A673 (cell line): ENCODE data around the gene PRRC2B. TPM values are rescaled to one million over a fixed set of nuclear protein-coding genes. Genes with fewer than 3 reads are reported as not detected.

Experiments used
- BruUV-seq: library from RNA; stranded (reverse); fragments of 400-500 nt; replicated peaks from 2 replicates; lab custom pipeline; 2021; lab: Mats Ljungman, UMichigan
- CTCF ChIA-PET: fragments of 300-600 bp; sonication (Branson Sonifier 250); formaldehyde crosslinking; loops from one replicate; lab custom pipeline; 2022; ENCODE audit warnings: antibody characterized with exemption; lab: Charles Lee
- POLR2A ChIA-PET: fragments of 300-600 bp; sonication (Branson Sonifier 250); formaldehyde crosslinking; loops from one replicate; lab custom pipeline; 2022; ENCODE audit warnings: antibody characterized with exemption; ENCODE audit not compliant: low non-redundant PET; lab: Charles Lee
- DNase-seq: peaks from one replicate; pipeline ENCODE4 v3.0.0-alpha.2; 2015; ENCODE audit warnings: low spot score
- H3K27ac ChIP-seq: fragments of 200-600 bp; sonication (generic); 2 replicates; pipeline ENCODE4 v1.5.1; 2016; ENCODE audit warnings: mixed run types, low read depth, mild to moderate bottlenecking, mixed read lengths, antibody characterized with exemption, low read length; ENCODE audit not compliant: poor library complexity, severe bottlenecking
- H3K27me3 ChIP-seq: fragments of 200-600 bp; sonication (generic); replicated peaks from 2 replicates; pipeline ENCODE4 v1.6.1; 2017; ENCODE audit warnings: mixed run types, low read depth, mild to moderate bottlenecking, mixed read lengths, antibody characterized with exemption, low read length; ENCODE audit not compliant: insufficient read depth, poor library complexity
- H3K36me3 ChIP-seq: fragments of 200-600 bp; sonication (generic); 2 replicates; pipeline ENCODE4 v1.6.1; 2016; ENCODE audit warnings: mixed run types, mild to moderate bottlenecking, mixed read lengths, antibody characterized with exemption, low read length; ENCODE audit not compliant: insufficient read depth, poor library complexity, severe bottlenecking
- H3K4me1 ChIP-seq: fragments of 200-600 bp; sonication (generic); 2 replicates; pipeline ENCODE4 v1.6.1; 2017; ENCODE audit warnings: mixed run types, mild to moderate bottlenecking, mixed read lengths, antibody characterized with exemption, low read length; ENCODE audit not compliant: insufficient read depth, poor library complexity, severe bottlenecking
- H3K4me3 ChIP-seq: fragments of 200-600 bp; sonication (generic); 2 replicates; pipeline ENCODE4 v1.5.1; 2016; ENCODE audit warnings: low read depth, mixed run types, mild to moderate bottlenecking, mixed read lengths, low read length; ENCODE audit not compliant: poor library complexity, severe bottlenecking
- H3K9me3 ChIP-seq: fragments of 200-600 bp; sonication (generic); 2 replicates; pipeline ENCODE4 v1.6.1; 2016; ENCODE audit warnings: mixed run types, low read depth, mild to moderate bottlenecking, mixed read lengths, antibody characterized with exemption, low read length; ENCODE audit not compliant: poor library complexity, severe bottlenecking
- EZH2 ChIP-seq: fragments of 200-600 bp; sonication (generic); IDR thresholded peaks from 2 replicates; pipeline ENCODE4 v1.6.1; 2017; ENCODE audit warnings: borderline replicate concordance, low read depth, mild to moderate bottlenecking, mixed read lengths, antibody characterized with exemption, low read length; ENCODE audit not compliant: poor library complexity, severe bottlenecking
- intact Hi-C: fragments of 100-400 bp; cut with micrococcal nuclease; formaldehyde crosslinking; loops from one replicate; pipeline ENCODE4 v1.10.0; 2022; ENCODE audit not compliant: unreplicated experiment
- total RNA-seq: library from RNA; stranded (reverse); gene quantifications from 2 replicates; pipeline ENCODE4 v1.2.3, GENCODE V29; 2021
- TF ChIP-seq, protein P1 (sequence below): fragments of 300-800, 200-600 bp; sonication (generic); conservative IDR thresholded peaks from 2 replicates; pipeline ENCODE4 v1.5.1; 2017; ENCODE audit warnings: low read depth, mild to moderate bottlenecking, antibody characterized with exemption, low read length, moderate library complexity, mixed read lengths

Gene PRRC2B
- total RNA-seq, 1 experiment from 2014 or later, result 317 TPM

- CTCF ChIA-PET, result no interaction called here
- no peaks in the 10 kb centered on the region for H3K4me1 ChIP-seq
- TF ChIP-seq EZH2, result no peak
- TF ChIP-seq, protein P1, sequence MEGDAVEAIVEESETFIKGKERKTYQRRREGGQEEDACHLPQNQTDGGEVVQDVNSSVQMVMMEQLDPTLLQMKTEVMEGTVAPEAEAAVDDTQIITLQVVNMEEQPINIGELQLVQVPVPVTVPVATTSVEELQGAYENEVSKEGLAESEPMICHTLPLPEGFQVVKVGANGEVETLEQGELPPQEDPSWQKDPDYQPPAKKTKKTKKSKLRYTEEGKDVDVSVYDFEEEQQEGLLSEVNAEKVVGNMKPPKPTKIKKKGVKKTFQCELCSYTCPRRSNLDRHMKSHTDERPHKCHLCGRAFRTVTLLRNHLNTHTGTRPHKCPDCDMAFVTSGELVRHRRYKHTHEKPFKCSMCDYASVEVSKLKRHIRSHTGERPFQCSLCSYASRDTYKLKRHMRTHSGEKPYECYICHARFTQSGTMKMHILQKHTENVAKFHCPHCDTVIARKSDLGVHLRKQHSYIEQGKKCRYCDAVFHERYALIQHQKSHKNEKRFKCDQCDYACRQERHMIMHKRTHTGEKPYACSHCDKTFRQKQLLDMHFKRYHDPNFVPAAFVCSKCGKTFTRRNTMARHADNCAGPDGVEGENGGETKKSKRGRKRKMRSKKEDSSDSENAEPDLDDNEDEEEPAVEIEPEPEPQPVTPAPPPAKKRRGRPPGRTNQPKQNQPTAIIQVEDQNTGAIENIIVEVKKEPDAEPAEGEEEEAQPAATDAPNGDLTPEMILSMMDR, result no peak
- H3K27me3 ChIP-seq, result no peaks in the 10 kb centered on the region
- intact Hi-C loops, result no loop called here
- BruUV-seq, result no TSS peak
- DNase-seq, result no peak
- H3K27ac ChIP-seq, result no peak overlapping the region
- POLR2A ChIA-PET, result no interaction called here
- no peaks in the 10 kb centered on the region for H3K9me3 ChIP-seq
- no peak overlapping the region for H3K4me3 ChIP-seq
- peaks cover 67% of the 10 kb centered on the region for H3K36me3 ChIP-seq
Observed at GRCh38 chr9:131433302-131433854, 39.5 kb downstream of the PRRC2B start.

DNA sequence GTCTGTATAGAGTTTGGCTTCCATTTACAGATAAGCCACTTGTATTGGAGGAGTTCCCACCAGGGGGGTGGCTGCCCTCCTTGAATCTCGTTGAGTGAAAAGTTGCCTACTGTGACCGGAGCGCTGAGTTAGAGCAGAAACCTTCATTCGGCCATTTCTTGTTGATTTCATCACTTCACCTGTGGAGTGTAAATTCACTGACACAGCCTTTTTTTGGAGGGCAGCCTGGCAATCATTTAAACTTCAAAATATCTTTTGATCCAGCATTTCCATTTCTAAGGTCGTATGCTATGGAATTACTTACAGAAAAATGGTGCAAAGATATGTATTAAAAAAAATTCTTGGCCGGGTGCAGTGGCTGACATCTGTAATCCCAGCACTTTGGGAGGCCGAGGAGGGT is 40.8 kb downstream of the PRRC2B start:
- Histone ChIP-seq H3K9me3 (no peaks in the 10 kb centered on the region), H3K4me1 (no peaks in the 10 kb centered on the region), H3K27ac (no peak overlapping the region), H3K36me3 (peaks cover 80% of the 10 kb centered on the region), H3K27me3 (no peaks in the 10 kb centered on the region), H3K4me3 (no peak overlapping the region)
- BruUV-seq, result no TSS peak
- no peak for TF ChIP-seq EZH2
- TF ChIP-seq, protein P1, result no peak
- CTCF ChIA-PET, result no interaction called here
- intact Hi-C loops, result no loop called here
- DNase-seq, result no peak
- POLR2A ChIA-PET, result no interaction called here

GRCh38 chr9:131436376-131436775 is 42.5 kb downstream of the PRRC2B start:
- DNase-seq, result no peak
- intact Hi-C loops, result no loop called here
- ChIA-PET POLR2A (no interaction called here), CTCF (no interaction called here)
- Histone ChIP-seq H3K27ac (peak overlapping the region; percentile 12), H3K4me3 (no peak overlapping the region), H3K9me3 (no peaks in the 10 kb centered on the region), H3K27me3 (no peaks in the 10 kb centered on the region), H3K36me3 (peaks cover 91% of the 10 kb centered on the region), H3K4me1 (no peaks in the 10 kb centered on the region)
- TF ChIP-seq, protein P1, result no peak
- no peak for TF ChIP-seq EZH2
- no TSS peak for BruUV-seq
